Measurements from ENCODE around the gene BCAM. TPM values are rescaled to one million over a fixed set of nuclear protein-coding genes. Genes with fewer than 3 reads are reported as not detected.

Gene BCAM
- total and polyA plus RNA-seq, 2 of the 4 experiments (the other 2 are of a cell fraction) = 2.3 to 35.7 TPM

GRCh38 chr19:44767295-44768180, 41.4 kb upstream of the BCAM start:
- ATAC-seq (ENCODE audit: low read depth) (no peak), DNase-seq (no peak)
- BruUV-seq (replicated peaks) = no TSS peak
- Histone ChIP-seq H3K36me3 (ENCODE audit: control insufficient read depth, insufficient read depth, low read length) (no peaks in the 10 kb centered on the region), H3K14ac (replicated peaks; ENCODE audit: low read depth, low read length) (no peak overlapping the region), H2BK120ac (ENCODE audit: low read depth, low read length) (no peak overlapping the region; the same call in 1 of the 2 replicates), H4K20me1 (ENCODE audit: insufficient read depth, low read length) (no peaks in the 10 kb centered on the region), H4K5ac (ENCODE audit: low read depth, low read length) (no peak overlapping the region), H2BK15ac (ENCODE audit: low read depth, low read length) (0 out of 3 replicates have a peak overlapping the region, but pooled peaks have one; percentile 7), H2BK20ac (ENCODE audit: low read depth, low read length) (no peak overlapping the region; the same call in 1 of the 2 replicates), H4K91ac (ENCODE audit: insufficient read depth, low read depth, low read length) (no peak overlapping the region; the same call in 1 of the 2 replicates), H3K9me3 (ENCODE audit: control insufficient read depth, insufficient read depth, low read length) (peaks cover 3% of the 10 kb centered on the region; the same call in 1 of the 2 replicates), H3K18ac (ENCODE audit: low read depth, low read length) (no peak overlapping the region), H3K79me1 (ENCODE audit: low read depth in 1 of 2, low read length in 2 of 2) (no peaks in the 10 kb centered on the region), H3K56ac (ENCODE audit: extremely low read depth, insufficient read depth, low read length) (no peak overlapping the region), H3K27me3 (ENCODE audit: control insufficient read depth, insufficient read depth, low read length) (no peaks in the 10 kb centered on the region), H2AK5ac (ENCODE audit: low read depth, low read length) (peak overlapping the region; percentile 43; the same call in 1 of the 2 replicates), H2AFZ (replicated peaks; ENCODE audit: low read length, poor library complexity) (peak overlapping the region; percentile 8), H3K4me3 (ENCODE audit: insufficient read depth, low read depth, low read length) (no peak overlapping the region), H3K4me1 (ENCODE audit: control insufficient read depth, insufficient read depth, low read length) (no peaks in the 10 kb centered on the region), H3K4ac (ENCODE audit: low read depth, low read length) (peak overlapping the region; percentile 46), H2AK9ac (replicated peaks; ENCODE audit: low read depth, low read length, poor library complexity) (no peak overlapping the region), H3K23ac (ENCODE audit: low read depth, low read length) (no peak overlapping the region), H3K9ac (ENCODE audit: low read depth, low read length) (no peak overlapping the region), H3K4me2 (ENCODE audit: low read depth, low read length) (no peak overlapping the region), H3K9me1 (ENCODE audit: insufficient read depth, low read length) (no peaks in the 10 kb centered on the region; the same call in 1 of the 2 replicates), H4K8ac (ENCODE audit: low read depth in 2 of 2, low read length in 2 of 2) (0 out of 4 replicates have a peak overlapping the region, but pooled peaks of 1 of the 2 experiments have one; percentile 20), H2BK5ac (ENCODE audit: low read depth, low read length, poor library complexity, severe bottlenecking) (no peak overlapping the region), H3K27ac (ENCODE audit: insufficient read depth, low read length) (no peak overlapping the region)
- CTCF ChIA-PET = interaction anchor here (1.2 to 4.0 kb wide), 2 partner anchors 44 kb away, joined by 3 to 23 read pairs; no protein-coding TSS in a partner anchor
- dilution Hi-C loops (cut with HindIII; ENCODE audit: low sequenced_read_pairs, unreplicated experiment) (no loop called here), in situ Hi-C loops (cut with MboI; ENCODE audit: low sequenced_read_pairs) (no loop called here), intact Hi-C loops (cut with micrococcal nuclease) (no loop called here)
- POLR2A ChIA-PET (ENCODE audit: unreplicated experiment) = no interaction called here
- WGBS, 2 experiments (ENCODE audit: extremely low coverage in 2 of 2, insufficient read length in 1 of 2) = 100% methylated on average over 3 of the region's 11 CpGs; no CpG with 5 or more reads in 1 of the 2 experiments
- TF ChIP-seq BHLHE40 (IDR thresholded peaks at IDR 0.05; ENCODE audit: low read depth, low read length) (no peak), MAFK (IDR thresholded peaks at IDR 0.05; ENCODE audit: low read depth, low read length) (no peak), RAD21 (IDR thresholded peaks at IDR 0.05; ENCODE audit: low read length) (no peak), CEBPB (IDR thresholded peaks at IDR 0.05; ENCODE audit: low read depth, low read length) (no peak), FOS (IDR thresholded peaks at IDR 0.05; ENCODE audit: low read depth, low read length) (no peak), MAZ (IDR thresholded peaks at IDR 0.05; ENCODE audit: borderline replicate concordance, low read depth, low read length) (no peak), SMC3 (IDR thresholded peaks at IDR 0.05; ENCODE audit: low read depth, low read length) (no peak), ELK1 (IDR thresholded peaks at IDR 0.05; ENCODE audit: borderline replicate concordance, low read depth, low read length) (no peak), MXI1 (IDR thresholded peaks at IDR 0.05; ENCODE audit: borderline replicate concordance, low read depth, low read length) (no peak), USF2 (IDR thresholded peaks at IDR 0.05; ENCODE audit: low read depth, low read length) (no peak)
